Transverse colon (tissue), 4 donors: ENCODE measurements around the gene KCNMB1.

Experiments used
- CTCF ChIP-seq, 5 experiments: fragments of 200-600 bp in 3 of 5; fragments of 450-650 bp in 2 of 5; sonication (generic) in 3 of 5; IDR thresholded peaks; 1 replicate in 2 of 5; 2 replicates in 3 of 5; pipeline ENCODE4 v1.5.1; 2016 to 2017; ENCODE audit warnings: antibody characterized with exemption in 5 of 5, inconsistent platforms in 3 of 5, mild to moderate bottlenecking in 2 of 5, moderate library complexity in 1 of 5
- EP300 ChIP-seq: sonication (generic); formaldehyde crosslinking; IDR thresholded peaks from one replicate; pipeline ENCODE4 v1.6.1; 2017; ENCODE audit warnings: antibody characterized with exemption, low read depth
- POLR2A ChIP-seq: fragments of 450-650 bp; IDR thresholded peaks from one replicate; pipeline ENCODE4 v1.6.1; 2016; ENCODE audit warnings: antibody characterized with exemption, mild to moderate bottlenecking, moderate library complexity
- POLR2AphosphoS5 ChIP-seq, 3 donors: sonication (generic); formaldehyde crosslinking; IDR thresholded peaks; one replicate each; pipeline ENCODE4 v1.6.1; 2016; ENCODE audit warnings: antibody characterized with exemption in 3 of 3

DNA sequence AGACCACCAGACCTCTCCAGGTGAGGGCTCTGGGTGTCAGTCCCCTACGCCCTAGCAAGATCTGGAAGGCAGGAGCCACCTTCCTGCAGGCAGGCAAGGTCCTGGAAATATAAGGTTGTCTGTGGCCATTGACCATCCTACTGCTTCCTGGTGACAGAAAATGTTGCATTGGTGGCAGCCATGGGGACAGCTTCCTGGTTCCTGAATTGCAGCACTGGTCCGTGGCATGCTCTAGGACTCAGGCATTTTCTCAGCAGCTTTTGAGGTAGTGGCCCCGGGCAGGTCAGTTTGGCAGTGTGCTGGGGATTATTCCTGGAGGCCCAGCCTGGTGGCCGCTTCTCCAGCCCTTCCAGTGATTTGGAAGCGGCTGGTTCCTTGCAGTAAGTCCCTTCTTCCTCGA is 36.6 kb upstream of the KCNMB1 start:
- no peak for TF ChIP-seq CTCF (IDR thresholded peaks at IDR 0.05)
- TF ChIP-seq EP300: no peak
- no peak for TF ChIP-seq POLR2A
- no peak for TF ChIP-seq POLR2AphosphoS5 (IDR thresholded peaks at IDR 0.05)
